Right lobe of liver (tissue), 4 donors: ENCODE data around the gene NRP2.

Experiments used
- POLR2A ChIP-seq: fragments of 450-650 bp; IDR thresholded peaks from one replicate; pipeline ENCODE4 v1.6.1; 2017; ENCODE audit warnings: antibody characterized with exemption, mild to moderate bottlenecking
- TF ChIP-seq, protein P1 (sequence below), 4 donors: fragments of 200-600 bp in 3 of 4; fragments of 450-650 bp in 1 of 4; IDR thresholded peaks; one replicate each; pipeline versions ENCODE4 v1.5.1 to v1.8.0; 2016 to 2022; ENCODE audit warnings: antibody characterized with exemption in 4 of 4, mild to moderate bottlenecking in 2 of 4
- donor health status: DM: no; HTN: no; CAD: no.
- donor health status: DM: no; HTN: no; CAD: no.
- donor health status: DM: no; HTN: yes; CAD: no.

DNA sequence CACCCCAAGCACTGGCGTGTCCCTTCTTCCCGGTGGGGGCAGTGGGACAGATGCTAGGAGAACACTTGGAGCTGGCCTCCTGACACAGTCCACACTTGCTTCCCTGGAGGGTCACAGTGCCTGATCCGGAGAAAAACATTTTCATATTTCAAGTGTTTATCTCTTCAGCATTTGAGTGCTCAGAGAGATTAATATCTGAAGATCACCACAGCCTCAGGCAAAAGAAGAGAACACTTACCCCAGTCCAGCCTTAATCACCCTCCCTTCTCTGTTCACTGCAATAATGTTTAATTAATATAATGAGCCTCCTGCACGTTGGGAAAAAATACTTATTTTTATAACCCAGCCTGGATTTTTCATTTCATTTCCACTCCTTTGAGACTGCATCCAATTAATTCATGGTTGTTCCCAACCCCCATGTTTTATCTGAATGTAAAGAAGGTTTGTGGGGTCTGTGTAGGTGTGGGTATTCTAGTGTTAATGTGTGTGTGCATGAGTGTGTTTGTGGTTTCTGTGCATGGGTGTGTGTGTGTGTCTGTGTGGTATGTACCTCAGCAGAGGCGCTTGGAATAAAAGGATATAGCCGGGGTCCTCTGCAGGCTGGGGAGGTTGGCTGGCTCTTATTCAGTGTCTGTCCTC lies 72.1 kb downstream of the NRP2 start:
- TF ChIP-seq, protein P1, sequence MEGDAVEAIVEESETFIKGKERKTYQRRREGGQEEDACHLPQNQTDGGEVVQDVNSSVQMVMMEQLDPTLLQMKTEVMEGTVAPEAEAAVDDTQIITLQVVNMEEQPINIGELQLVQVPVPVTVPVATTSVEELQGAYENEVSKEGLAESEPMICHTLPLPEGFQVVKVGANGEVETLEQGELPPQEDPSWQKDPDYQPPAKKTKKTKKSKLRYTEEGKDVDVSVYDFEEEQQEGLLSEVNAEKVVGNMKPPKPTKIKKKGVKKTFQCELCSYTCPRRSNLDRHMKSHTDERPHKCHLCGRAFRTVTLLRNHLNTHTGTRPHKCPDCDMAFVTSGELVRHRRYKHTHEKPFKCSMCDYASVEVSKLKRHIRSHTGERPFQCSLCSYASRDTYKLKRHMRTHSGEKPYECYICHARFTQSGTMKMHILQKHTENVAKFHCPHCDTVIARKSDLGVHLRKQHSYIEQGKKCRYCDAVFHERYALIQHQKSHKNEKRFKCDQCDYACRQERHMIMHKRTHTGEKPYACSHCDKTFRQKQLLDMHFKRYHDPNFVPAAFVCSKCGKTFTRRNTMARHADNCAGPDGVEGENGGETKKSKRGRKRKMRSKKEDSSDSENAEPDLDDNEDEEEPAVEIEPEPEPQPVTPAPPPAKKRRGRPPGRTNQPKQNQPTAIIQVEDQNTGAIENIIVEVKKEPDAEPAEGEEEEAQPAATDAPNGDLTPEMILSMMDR (IDR thresholded peaks at IDR 0.05) = no peak
- TF ChIP-seq POLR2A = no peak
